ENCODE results near the gene CDK5R1.
A peak's percentile ranks its signal among the peaks of the same experiment; 100 is the strongest.

Gene CDK5R1

GRCh38 chr17:32533296-32533695 is 46.5 kb downstream of the CDK5R1 start:
- DNase-seq (ENCODE audit: low spot score) = peak; percentile 41
- TF ChIP-seq CTCF (IDR thresholded peaks at IDR 0.05; ENCODE audit: borderline replicate concordance, control extremely low read depth, extremely low read depth, insufficient read depth, missing control alignments) = no peak
- in situ Hi-C loops (cut with MboI; ENCODE audit: low sequenced_read_pairs, unreplicated experiment) = no loop called here

- in situ Hi-C loops (cut with MboI; ENCODE audit: low sequenced_read_pairs, unreplicated experiment) = no loop called here
- DNase-seq (ENCODE audit: low spot score) = no peak
- no peak for TF ChIP-seq CTCF (IDR thresholded peaks at IDR 0.05; ENCODE audit: borderline replicate concordance, control extremely low read depth, extremely low read depth, insufficient read depth, missing control alignments)
Observed at GRCh38 chr17:32536736-32537643, 50.2 kb downstream of the CDK5R1 start.

Measured in GM13976 (cell line).